Mucosa of gallbladder (tissue), 1 donor: Measurements from ENCODE around the gene EVX1. TPM values are rescaled to one million over a fixed set of nuclear protein-coding genes. Genes with fewer than 3 reads are reported as not detected.

Experiments used
- DNase-seq: peaks from one replicate; pipeline ENCODE4 v3.0.0-alpha.2; 2020; ENCODE audit warnings: low spot score
- total RNA-seq: library from RNA; stranded (reverse); gene quantifications from one replicate; pipeline ENCODE4 v1.2.1, GENCODE V29; 2021
- donor health status: DM: no; HTN: no; CAD: no.

EVX1 gene
- total RNA-seq, 1 donor from 2014 or later = not detected

DNA sequence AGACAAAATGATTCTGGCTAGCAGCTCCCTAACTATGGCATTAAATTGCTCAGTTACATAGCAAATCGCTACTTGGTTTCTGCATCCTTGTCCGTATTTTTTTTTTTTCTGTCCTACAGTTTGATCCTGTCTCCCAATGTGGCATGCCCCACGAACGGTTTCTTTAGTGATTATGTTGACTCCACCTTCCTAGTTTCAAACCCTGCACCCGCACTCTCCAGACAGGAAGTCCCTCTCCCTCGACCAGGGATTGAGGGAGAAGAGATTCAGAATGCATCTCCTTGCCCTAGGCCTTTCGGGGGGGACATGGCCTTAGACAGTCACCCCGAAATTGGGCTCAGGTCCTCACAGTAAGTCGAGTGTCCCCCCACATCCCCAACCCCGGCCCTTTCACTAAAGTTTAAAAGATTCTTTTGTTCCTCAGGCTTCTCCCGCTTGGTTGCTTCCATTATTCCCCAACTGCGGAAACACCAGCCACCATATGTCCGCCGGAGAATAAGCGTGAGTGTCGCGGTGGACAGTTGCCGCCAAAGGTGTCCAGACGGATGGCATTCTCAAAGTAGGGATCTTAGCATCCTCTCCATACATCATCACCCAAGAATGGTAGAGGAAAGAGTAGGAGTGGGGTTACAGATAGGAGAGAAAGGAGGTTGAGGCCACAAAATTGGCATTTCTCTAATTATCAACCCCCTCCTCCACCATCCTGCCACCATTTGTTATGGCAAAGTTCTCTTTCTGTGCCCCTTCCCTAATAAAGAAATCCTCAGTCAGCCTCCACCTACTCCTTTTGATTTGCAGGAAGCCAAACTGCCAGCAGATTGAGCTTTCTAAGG lies 7.3 kb downstream of the EVX1 start:
- no peak for DNase-seq

DNA sequence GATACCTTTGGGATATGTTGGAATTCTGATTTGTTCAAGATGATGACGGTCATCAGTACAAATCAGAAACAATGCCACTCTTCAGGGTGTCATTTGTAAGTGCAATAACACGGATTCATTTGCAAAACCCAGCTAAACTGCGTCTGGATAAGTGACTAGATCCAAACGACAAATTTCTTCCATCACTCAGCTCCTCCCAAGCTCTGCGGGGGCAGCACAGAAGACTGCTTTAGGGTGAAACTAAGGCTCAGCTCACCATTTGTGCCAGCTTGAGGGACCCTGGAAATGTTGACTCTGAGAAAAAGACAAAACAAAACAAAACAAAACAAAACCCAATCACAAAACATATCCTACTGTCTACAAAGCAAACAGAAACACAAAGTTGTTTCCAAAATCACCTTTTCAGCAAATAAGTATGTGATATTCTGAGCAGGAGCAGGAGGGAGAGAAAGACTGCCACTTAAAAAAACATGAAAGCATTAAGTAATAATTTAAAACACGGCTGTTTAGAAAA lies 8.0 kb downstream of the EVX1 start:
- DNase-seq = no peak

DNA sequence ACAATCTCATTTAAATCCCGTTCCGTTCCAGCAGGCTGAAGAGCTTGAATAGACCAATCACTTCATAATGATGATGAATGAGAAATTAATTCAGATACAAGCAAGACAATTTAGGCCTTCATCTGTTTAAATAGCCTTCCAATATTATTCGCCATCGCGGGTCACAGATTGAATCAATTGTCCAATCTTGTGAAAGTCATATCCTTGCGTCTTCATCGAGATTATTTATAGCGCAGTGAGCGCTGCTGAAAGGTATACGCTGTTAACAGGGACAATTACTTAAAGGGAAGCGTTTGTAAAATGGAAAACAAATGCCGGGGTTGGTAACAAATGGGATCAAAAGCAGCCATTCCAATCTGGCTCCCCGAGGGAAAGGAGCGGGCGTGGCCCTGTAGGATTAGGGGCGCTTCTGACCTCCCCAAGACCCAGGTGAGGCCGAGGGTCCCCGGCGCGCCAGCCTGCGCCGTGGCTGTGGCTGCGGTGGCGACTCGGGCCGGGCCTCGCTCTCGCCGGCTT lies 8.6 kb downstream of the EVX1 start:
- DNase-seq = no peak

DNA sequence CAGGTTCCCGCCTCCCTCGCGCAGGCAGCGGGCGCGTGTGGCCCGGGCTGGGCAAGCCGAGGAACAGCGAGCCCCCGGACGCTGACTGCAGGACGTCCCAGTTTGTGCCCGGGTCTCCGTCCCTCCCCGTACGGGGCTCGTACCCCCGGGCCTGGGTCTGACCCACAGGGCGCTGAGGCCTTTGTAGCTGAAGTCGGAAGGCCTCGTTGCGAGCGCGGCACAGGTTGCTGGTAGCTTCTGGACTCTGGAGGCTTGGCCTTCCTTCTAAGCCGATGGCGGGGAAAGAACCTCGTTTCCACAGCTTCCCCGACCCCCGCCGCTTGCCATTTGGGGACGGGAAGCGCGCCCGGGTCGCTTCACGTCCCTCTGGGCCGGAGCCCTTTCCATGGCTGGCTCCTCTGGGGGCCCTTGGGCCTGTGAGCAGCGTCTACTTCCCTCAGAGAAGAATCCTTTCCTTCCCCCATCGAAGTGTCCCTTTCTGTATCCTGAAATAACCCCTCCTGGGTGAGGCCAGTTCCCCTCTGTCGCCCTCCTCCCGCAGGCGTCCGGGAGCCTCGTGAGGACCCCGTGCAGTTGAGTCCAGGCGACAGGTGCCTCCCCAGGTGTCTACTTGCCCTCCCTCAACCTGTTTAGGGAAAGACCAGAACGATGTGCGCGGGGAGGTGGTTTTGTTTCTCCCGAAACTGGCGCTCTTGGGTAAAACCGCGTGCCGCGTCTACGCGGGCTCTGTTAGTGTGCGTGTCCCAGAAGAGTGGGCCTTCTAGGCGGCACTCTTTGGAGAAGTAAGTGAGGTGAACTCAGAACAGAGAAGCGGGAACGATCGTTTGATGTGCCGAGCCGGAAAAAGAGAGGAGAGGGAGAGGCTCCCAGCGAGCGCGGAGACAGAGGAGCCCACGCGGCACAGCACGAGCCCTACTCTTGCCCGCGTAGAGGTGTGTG lies 9.3 kb downstream of the EVX1 start:
- no peak for DNase-seq

DNA sequence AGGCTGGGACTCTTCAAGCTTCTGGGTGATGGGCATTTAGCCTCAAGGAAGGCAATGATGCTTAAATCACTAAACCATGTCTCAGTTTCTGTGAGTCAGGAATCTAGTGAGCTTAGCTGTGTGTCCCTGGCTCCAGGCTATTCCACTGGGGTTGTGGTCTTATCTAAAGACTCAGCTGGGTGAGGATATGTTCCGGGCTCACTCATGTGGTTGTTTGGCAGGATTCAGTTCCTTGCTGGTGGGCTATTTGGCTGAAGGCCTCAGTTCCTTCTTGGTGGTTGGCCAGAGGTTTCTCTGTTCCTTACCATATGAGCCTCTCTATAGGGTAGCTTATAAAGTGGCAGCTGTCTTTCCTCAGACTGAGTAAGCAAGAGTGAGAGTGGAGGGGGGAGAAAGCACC lies 12.0 kb downstream of the EVX1 start:
- no peak for DNase-seq

DNA sequence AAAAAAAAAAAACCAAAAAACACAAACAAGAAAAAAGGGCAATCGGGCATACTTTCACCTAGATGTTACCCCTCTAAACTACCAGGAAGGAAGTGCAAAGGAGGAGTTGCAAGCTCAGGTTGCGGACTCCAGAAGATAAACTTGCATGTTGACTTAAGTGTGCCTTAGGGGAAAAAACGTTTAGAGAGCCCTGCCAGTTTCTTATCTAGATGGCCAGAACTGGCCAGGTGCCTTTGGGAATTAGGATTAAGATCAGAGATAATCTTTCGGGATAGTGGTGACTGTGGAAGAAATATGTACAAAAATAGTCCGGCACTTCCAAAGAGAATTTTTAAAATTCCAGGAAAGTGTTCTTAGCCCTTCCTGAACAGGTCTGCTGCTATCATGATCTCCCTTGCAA lies 17.6 kb downstream of the EVX1 start:
- DNase-seq = no peak

DNA sequence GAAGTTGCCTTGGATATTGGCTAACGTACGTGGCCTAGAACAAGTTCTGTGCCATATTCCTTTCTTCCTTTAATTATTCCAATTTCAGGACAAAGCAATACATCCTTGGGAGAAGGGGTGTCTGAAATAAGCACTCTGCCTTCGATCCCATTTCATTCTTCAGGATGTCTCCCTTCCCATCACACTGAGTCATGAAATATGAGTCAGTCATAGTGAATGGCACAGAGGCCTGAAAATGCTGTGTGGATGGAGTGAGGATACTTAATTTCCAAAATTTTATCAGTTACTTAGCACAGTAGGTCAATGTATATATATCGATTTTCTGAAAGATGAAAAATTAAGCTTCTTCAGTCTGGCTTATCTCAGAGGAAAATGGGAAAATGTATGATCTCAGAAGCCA lies 19.5 kb downstream of the EVX1 start:
- no peak for DNase-seq

DNA sequence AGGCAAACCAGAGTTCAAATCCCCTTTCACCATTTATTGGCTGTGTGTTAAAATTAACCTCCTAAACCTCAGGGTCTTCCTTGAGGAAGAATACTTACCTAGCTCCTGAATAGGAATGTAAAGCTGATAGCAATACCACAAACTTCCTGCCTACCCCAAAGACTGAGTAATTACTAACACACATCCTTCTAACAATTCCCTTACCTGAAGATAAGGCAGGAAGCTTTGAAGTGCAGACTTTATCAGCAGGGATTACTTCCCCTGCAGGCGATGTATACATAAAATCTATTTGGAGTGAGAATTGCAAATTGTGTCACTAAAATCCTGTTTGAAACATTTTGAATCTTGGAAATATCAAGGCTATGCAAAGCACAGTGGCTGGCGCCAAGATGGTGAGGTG lies 21.2 kb downstream of the EVX1 start:
- DNase-seq = no peak

DNA sequence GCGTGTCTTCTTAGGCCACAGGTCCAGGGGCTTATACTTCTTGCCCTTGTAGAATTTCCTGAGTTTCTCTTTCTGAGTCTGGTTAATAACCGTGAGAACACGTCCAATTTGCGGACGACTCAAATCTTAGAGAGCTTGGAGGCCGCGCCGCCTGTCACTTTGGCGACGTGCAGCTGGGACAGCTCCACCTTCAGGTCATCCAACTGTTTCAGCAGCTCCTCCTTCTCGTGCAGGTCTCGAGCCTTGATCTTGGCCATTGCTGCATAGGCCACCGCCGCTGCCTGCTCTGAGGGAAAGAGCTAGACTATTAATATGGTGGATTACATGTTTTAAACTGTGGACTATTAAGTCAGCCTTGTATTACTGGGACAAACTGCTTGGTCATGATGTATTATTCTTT lies 26.9 kb downstream of the EVX1 start:
- DNase-seq = no peak

DNA sequence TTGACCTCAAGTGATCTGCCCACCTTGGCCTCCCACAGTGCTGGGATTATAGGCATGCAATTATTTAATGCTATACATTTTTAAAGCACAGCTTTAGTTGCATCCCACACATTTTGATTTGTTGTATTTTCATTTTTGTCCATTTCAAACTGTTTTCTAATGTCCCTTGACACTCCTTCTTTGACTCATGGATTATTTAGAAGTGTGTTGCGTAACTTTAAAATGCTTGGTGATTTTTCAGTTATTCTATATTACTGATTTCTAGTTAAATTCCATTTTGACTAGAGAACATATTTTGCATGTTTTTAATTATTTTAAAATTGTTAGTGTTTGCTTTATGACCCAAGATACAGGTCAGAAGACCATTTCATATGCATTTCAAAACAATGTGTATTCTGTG lies 28.8 kb downstream of the EVX1 start:
- no peak for DNase-seq

DNA sequence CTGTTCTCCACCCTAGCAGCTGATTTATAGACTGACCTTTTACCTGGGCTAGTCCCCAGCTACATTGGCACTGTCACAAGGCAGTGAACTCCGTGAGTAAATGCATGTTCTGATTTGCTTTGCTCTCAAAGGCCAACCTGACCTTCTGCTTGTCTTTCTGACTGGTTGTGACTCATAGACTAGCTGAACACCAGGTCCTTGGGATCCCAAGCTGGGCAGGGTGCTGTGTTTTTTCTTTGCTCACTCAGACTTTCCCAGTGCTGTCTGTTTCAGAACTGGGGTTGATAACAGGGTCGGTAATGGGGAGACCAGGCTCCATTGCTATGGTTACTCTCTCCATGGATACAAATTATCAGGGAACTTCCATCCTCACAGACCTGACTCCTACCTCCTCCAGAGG lies 35.0 kb downstream of the EVX1 start:
- peak; percentile 69 for DNase-seq

DNA sequence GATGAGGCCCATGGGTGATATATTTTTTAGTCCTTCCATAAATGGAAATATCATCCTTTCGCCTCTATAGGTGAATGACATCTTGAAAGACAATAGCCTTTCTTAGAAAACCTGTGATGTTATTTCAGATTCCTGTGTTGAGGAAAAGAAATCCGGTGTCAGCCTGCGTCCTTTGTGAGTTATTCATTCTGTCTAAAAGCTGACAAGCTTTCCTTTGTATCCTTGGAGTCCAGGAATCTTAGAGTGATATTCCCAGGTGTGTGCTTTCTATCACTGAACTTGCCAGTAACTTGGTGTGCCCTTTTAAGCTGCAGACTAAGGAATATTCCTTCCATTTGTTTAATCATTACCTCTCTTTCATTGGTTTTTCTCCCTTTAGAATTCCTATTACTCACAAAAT lies 41.0 kb downstream of the EVX1 start:
- DNase-seq = no peak

DNA sequence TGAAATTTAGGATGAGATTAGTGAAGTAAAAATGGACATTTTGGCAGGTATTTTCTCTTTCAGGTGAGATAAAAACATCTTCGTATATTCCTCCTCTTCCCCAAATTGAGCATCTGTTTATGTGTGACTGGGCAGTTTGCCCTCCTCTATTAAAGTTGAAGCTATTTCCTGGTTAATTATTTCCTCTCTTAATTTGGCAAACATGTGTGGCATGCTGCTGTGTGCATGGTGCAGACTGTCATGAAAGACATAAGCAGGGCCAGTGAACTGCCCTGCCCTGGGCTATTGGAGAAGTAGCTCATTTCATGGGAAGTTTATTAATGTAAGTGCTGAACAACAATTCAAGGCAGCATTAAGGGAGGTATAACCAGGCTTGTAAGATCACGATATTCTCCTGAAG lies 52.6 kb downstream of the EVX1 start:
- peak; percentile 13 for DNase-seq

DNA sequence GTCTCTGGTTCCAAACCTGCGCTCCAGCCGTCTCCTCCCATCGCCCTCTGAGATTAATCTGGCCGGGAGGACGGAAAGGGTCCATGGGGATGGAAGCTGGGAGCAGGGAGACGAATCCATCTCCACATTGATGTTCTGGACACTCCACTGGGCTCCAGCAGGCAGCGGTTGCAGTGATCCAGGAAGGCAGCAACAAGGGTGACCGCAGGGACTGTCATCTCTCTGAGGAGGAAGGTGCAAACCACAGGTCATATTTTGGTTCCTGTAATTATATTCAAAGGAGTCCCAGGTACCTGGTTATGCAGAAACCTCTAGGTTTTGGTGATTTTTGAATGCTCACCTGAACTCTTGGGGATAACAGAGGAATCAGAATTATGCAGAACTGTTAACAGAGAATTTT lies 54.8 kb downstream of the EVX1 start:
- DNase-seq = no peak

Other genes with a start within 250 kb of the EVX1 start
- gene HOXA1, start 146.8 kb upstream of the EVX1 start, total RNA-seq = 0.40 TPM
- 0.52 TPM for gene HOXA2, start 140.1 kb upstream of the EVX1 start, total RNA-seq
- gene HOXA4, start 112.0 kb upstream of the EVX1 start, total RNA-seq = 2.3 TPM
- gene HOXA5, start 99.1 kb upstream of the EVX1 start, total RNA-seq = 0.81 TPM
- 0.29 TPM for gene HOXA6, start 95.0 kb upstream of the EVX1 start, total RNA-seq
- gene HOXA3, start 90.2 kb upstream of the EVX1 start, total RNA-seq = 1.8 TPM
- not detected for gene HOXA7, start 86.1 kb upstream of the EVX1 start, total RNA-seq
- 0.17 TPM for gene HOXA9, start 77.3 kb upstream of the EVX1 start, total RNA-seq
- gene HOXA10, start 68.5 kb upstream of the EVX1 start, total RNA-seq = 0.12 TPM
- not detected for gene HOXA11, start 57.6 kb upstream of the EVX1 start, total RNA-seq
- 0.06 TPM for gene HOXA13, start 42.7 kb upstream of the EVX1 start, total RNA-seq